Measurements from ENCODE around the gene METAP1D.
A peak's percentile ranks its signal among the peaks of the same experiment; 100 is the strongest.

METAP1D gene

GRCh38 chr2:172079838-172080640, 80.3 kb downstream of the METAP1D start:
- TF ChIP-seq, protein P1, sequence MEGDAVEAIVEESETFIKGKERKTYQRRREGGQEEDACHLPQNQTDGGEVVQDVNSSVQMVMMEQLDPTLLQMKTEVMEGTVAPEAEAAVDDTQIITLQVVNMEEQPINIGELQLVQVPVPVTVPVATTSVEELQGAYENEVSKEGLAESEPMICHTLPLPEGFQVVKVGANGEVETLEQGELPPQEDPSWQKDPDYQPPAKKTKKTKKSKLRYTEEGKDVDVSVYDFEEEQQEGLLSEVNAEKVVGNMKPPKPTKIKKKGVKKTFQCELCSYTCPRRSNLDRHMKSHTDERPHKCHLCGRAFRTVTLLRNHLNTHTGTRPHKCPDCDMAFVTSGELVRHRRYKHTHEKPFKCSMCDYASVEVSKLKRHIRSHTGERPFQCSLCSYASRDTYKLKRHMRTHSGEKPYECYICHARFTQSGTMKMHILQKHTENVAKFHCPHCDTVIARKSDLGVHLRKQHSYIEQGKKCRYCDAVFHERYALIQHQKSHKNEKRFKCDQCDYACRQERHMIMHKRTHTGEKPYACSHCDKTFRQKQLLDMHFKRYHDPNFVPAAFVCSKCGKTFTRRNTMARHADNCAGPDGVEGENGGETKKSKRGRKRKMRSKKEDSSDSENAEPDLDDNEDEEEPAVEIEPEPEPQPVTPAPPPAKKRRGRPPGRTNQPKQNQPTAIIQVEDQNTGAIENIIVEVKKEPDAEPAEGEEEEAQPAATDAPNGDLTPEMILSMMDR (IDR thresholded peaks at IDR 0.05; ENCODE audit: borderline replicate concordance, insufficient read depth, low read depth, low read length) = no peak
- no peak overlapping the region for H3K4me3 ChIP-seq (ENCODE audit: low read depth, low read length)

- no peak overlapping the region for H3K4me3 ChIP-seq (ENCODE audit: low read depth, low read length)
- TF ChIP-seq, protein P1 (IDR thresholded peaks at IDR 0.05; ENCODE audit: borderline replicate concordance, insufficient read depth, low read depth, low read length) = no peak
Measured at GRCh38 chr2:172080641-172081220, 81.0 kb downstream of the METAP1D start.

GRCh38 chr2:172081221-172082022, 81.7 kb downstream of the METAP1D start:
- TF ChIP-seq, protein P1 (IDR thresholded peaks at IDR 0.05; ENCODE audit: borderline replicate concordance, insufficient read depth, low read depth, low read length) = no peak
- no peak overlapping the region for H3K4me3 ChIP-seq (ENCODE audit: low read depth, low read length)

DNA sequence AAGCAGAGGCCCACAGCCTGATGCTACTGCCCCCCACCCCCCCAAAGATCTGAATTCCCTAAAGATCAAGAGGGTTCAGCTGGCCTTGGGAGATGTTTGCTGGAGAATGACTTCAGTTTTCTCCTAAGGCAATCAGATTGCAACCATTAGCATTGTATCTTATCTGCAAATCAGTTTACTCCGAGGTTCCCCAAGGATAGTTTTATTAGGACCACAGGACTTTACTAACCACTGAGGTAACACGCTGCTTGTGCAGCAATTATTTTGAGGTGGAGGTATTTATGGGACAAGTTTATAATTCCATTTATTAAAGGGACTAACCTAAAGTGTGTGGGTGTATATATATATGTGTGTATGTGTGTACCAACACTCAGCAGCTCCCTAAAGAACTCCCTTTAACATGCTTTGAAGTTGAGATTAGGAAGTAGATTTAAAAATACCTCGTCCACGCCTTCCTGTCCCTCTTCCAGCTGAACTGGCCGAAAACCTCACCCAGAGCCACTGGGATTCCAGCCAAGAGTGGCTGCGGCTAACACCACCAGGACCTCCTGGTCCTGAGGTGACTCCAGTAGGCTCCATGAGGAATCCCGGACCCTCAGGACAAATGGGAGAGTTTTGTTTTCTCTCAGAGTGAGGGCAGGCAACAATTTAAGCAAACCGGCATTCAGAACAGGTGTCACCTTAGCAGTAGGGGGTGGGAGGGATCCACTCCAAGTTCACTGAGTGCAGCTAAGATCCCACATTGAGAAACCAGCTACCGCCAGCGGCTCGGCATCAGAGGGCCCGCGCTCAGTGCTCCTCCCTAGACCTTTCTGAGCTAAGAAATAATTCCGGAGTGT, 82.6 kb downstream of the METAP1D start:
- TF ChIP-seq, protein P1 (IDR thresholded peaks at IDR 0.05; ENCODE audit: borderline replicate concordance, insufficient read depth, low read depth, low read length) = no peak
- H3K4me3 ChIP-seq (ENCODE audit: low read depth, low read length) = no peak overlapping the region

DNA sequence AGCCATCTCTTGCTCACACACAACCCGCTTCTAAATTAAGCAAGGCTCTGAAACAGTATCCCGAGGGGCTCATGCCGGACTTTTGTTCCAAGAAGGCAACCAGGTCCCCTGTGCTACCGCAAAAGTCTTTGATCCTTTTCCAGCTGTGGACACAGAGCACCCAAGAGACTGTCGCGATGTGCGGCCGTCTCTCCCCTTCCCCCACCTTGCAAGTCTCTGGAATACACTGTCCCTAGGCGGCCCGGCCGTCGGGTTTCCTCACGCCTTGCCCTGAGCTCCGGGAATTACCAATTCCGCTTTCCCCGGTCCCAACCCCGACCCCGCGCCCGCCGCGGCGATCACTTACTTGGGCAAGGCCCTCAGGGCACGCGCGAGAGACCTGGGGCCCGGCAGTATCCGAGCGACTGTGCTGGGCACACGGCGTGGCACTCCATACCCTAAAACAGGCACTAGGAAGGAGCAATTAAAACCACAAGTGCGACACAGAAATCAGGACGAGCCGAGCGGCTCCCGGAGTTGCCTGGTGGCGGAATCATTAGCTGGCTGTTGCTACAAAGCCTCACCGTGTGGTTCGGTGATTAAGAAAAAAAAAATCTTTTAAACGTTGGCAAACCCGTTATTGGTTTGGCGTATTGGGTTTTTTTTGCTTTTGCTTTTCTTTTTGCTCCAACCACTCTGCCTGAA, 83.3 kb downstream of the METAP1D start:
- TF ChIP-seq, protein P1 (IDR thresholded peaks at IDR 0.05; ENCODE audit: borderline replicate concordance, insufficient read depth, low read depth, low read length) = no peak
- peak overlapping the region; percentile 17 for H3K4me3 ChIP-seq (ENCODE audit: low read depth, low read length)
